Adrenal gland (tissue), 5 donors: ENCODE data around the gene NAGLU.
"Not testable (repeated sequence)": the region's sequence is repeated elsewhere in the genome, so short reads cannot be mapped to it uniquely, and the experiment has no call there.

Experiments
- CTCF ChIP-seq, 6 experiments: fragments of 450-650 bp in 4 of 6; fragments of 200-600 bp in 2 of 6; sonication (generic) in 1 of 6; IDR thresholded peaks; 1 replicate in 5 of 6; 2 replicates in 1 of 6; pipeline versions ENCODE4 v1.5.1 to v1.8.0; 2016 to 2021; ENCODE audit warnings: antibody characterized with exemption in 6 of 6, mild to moderate bottlenecking in 2 of 6, moderate library complexity in 1 of 6
- POLR2A ChIP-seq, 2 donors: fragments of 450-650 bp; IDR thresholded peaks; one replicate each; pipeline ENCODE4 v1.6.1; 2017; ENCODE audit warnings: antibody characterized with exemption in 2 of 2, mild to moderate bottlenecking in 2 of 2, moderate library complexity in 1 of 2
- donor health status: DM: no; HTN: no; CAD: no.

GRCh38 chr17:42552736-42553135 lies 16.7 kb downstream of the NAGLU start, which contains the start of gene HSD17B1:
- TF ChIP-seq CTCF, POLR2A (IDR thresholded peaks at IDR 0.05): not testable (repeated sequence)
